ENCODE measurements around the gene NDUFA8. TPM values are rescaled to one million over a fixed set of nuclear protein-coding genes. Genes with fewer than 3 reads are reported as not detected.

NDUFA8 gene
- total and polyA plus RNA-seq, 8 donors, result 42.9 to 61.5 (median 49.9) TPM

- ATAC-seq (no peak), DNase-seq (no peak)
- no peaks in the 10 kb centered on the region for H3K36me3 ChIP-seq
- H3K4me3 ChIP-seq, result no peak overlapping the region
- H3K9me3 ChIP-seq, result no peaks in the 10 kb centered on the region
- H3K27ac ChIP-seq, result no peak overlapping the region
- intact Hi-C loops (cut with DNase I), result no loop called here
- no peaks in the 10 kb centered on the region for H3K4me1 ChIP-seq
- no peak for TF ChIP-seq CTCF (IDR thresholded peaks at IDR 0.05)
- peaks cover 0 to 18% of the 10 kb centered on the region in 2 donors for H3K27me3 ChIP-seq
Observed at GRCh38 chr9:122205176-122205575, 45.6 kb upstream of the NDUFA8 start.

- intact Hi-C loops (cut with DNase I), result no loop called here
- no peak for DNase-seq
- H3K4me3 ChIP-seq, result no peak overlapping the region
Observed at GRCh38 chr9:122204491-122204890, 44.9 kb upstream of the NDUFA8 start.

GRCh38 chr9:122204055-122204454, 44.5 kb upstream of the NDUFA8 start:
- no peak for ATAC-seq
- no peak for TF ChIP-seq CTCF (IDR thresholded peaks at IDR 0.05)
- Histone ChIP-seq H3K27ac (no peak overlapping the region), H3K4me3 (no peak overlapping the region), H3K4me1 (no peaks in the 10 kb centered on the region), H3K9me3 (no peaks in the 10 kb centered on the region), H3K36me3 (no peaks in the 10 kb centered on the region), H3K27me3 (peaks cover 0 to 12% of the 10 kb centered on the region in 2 donors)
- intact Hi-C loops (cut with DNase I), result no loop called here
- no peak for DNase-seq

More at GRCh38 chr9:122204491-122204890, 44.9 kb upstream of the NDUFA8 start:
- no peaks in the 10 kb centered on the region for H3K36me3 ChIP-seq
- H3K27me3 ChIP-seq, result peaks cover 0 to 16% of the 10 kb centered on the region in 2 donors
- no peak overlapping the region for H3K27ac ChIP-seq
- no peak for ATAC-seq
- no peak for TF ChIP-seq CTCF (IDR thresholded peaks at IDR 0.05)
- no peaks in the 10 kb centered on the region for H3K4me1 ChIP-seq
- H3K9me3 ChIP-seq, result no peaks in the 10 kb centered on the region

GRCh38 chr9:122202111-122202510, 42.5 kb upstream of the NDUFA8 start:
- Histone ChIP-seq H3K9me3 (no peaks in the 10 kb centered on the region), H3K4me3 (no peak overlapping the region), H3K27me3 (peaks cover 0 to 8% of the 10 kb centered on the region in 2 donors), H3K4me1 (no peaks in the 10 kb centered on the region), H3K27ac (no peak overlapping the region), H3K36me3 (no peaks in the 10 kb centered on the region)
- ATAC-seq (no peak), DNase-seq (peak in 1 of 4 donors; percentile 3)
- no peak for TF ChIP-seq CTCF (IDR thresholded peaks at IDR 0.05)
- intact Hi-C loops (cut with DNase I), result no loop called here

- no peak for TF ChIP-seq CTCF (IDR thresholded peaks at IDR 0.05)
- no peaks in the 10 kb centered on the region for H3K36me3 ChIP-seq
- H3K9me3 ChIP-seq, result no peaks in the 10 kb centered on the region
- no peak overlapping the region for H3K4me3 ChIP-seq
- no peaks in the 10 kb centered on the region for H3K4me1 ChIP-seq
- DNase-seq, result peak in 1 of 4 donors; percentile 18
- peaks cover 0 to 9% of the 10 kb centered on the region in 2 donors for H3K27me3 ChIP-seq
- intact Hi-C loops (cut with DNase I), result no loop called here
- ATAC-seq, result no peak
- H3K27ac ChIP-seq, result no peak overlapping the region
Observed at GRCh38 chr9:122201641-122202040, 42.1 kb upstream of the NDUFA8 start.
